ENCODE results near the gene ANTXRL. TPM values are rescaled to one million over a fixed set of nuclear protein-coding genes. Genes with fewer than 3 reads are reported as not detected.

The ANTXRL gene
- total and polyA plus RNA-seq, 4 donors = 0.06 TPM; not detected in 3

DNA sequence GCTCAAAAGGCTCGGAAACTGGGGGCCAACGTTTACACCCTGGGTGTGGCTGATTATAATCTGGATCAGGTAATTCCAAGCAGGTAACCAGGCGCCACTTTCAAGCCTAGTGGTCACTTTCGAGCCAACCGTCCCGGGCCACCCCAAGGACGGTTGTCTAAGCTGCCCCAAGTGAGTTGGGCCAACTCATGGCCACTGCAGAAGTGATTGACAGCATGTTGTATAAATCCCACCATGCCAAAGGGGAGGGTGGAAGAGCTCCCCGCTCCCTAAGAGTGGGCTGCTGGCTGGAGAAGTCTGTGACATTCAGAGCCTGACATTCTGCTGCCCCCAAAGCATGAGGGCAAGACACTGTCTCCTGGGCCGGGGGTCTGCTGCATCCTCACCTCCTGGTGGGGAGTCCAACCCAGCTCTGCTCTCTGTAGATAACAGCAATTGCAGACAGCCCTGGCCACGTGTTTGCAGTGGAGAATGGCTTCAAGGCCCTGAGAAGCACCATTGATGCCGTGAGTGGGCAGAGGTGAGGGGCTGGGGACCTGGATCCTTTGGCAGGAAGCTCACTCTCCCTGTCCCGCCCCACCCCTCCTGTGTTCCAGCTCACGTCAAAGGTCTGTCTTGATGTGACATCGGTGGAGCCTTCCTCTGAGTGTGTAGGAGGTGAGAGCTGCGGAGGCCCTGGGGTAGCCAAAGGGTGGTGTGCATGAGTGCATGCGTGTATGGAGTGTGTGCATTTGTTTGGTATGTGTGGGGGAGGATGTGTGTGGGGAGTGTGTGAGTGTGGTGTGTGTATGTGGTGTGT, 10.8 kb downstream of the ANTXRL start (continued):
- TF ChIP-seq, protein P1, sequence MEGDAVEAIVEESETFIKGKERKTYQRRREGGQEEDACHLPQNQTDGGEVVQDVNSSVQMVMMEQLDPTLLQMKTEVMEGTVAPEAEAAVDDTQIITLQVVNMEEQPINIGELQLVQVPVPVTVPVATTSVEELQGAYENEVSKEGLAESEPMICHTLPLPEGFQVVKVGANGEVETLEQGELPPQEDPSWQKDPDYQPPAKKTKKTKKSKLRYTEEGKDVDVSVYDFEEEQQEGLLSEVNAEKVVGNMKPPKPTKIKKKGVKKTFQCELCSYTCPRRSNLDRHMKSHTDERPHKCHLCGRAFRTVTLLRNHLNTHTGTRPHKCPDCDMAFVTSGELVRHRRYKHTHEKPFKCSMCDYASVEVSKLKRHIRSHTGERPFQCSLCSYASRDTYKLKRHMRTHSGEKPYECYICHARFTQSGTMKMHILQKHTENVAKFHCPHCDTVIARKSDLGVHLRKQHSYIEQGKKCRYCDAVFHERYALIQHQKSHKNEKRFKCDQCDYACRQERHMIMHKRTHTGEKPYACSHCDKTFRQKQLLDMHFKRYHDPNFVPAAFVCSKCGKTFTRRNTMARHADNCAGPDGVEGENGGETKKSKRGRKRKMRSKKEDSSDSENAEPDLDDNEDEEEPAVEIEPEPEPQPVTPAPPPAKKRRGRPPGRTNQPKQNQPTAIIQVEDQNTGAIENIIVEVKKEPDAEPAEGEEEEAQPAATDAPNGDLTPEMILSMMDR (IDR thresholded peaks at IDR 0.05; ENCODE audit: low read depth, low read length, missing input control) = no peak
- no peak for TF ChIP-seq GABPA (IDR thresholded peaks at IDR 0.05 in 1 of 2, conservative IDR thresholded peaks at IDR 0.05 in 1 of 2)
- TF ChIP-seq FOXA1 (IDR thresholded peaks at IDR 0.05) = no peak
- no peak for TF ChIP-seq HNF4A (conservative IDR thresholded peaks at IDR 0.05)
- no peak for TF ChIP-seq JUND (IDR thresholded peaks at IDR 0.05)

DNA sequence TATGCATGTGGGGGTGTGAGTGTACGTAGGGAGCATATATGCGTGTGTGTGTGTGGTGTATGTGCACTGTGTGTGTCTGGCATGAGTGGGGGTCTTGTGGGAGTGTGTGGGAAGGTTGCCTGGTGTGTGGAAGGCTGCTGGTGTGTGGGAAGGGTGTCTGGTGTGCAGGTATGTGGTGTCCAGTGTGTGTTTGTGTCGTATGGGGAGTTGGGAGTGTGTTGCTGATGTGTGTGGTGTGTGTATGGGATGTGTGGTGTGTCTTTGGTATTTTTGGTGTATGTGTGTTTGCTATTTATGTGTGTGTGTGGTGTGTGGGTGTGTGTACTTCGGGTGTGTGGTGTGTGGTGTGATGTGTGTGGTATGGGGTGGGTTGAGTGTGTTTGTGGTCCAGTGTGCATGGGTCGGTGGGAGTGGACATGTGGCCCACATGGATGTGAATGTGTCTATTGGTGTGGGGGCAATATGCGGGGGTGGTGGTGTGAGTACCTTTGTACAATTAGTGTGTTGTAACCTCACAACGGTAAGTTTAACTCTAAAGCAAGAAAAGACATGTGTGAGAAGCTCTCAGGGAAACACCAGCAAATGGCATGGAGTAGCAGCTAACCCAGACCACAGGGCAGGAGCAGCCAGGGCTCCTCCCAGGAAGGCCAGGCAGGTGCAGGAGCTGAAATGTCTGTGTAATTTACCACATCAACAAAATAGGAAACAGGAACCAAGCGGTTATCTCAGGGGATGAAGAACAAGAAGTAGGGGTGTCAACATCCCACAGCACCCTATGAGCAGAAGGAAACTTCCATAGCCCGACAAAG, 11.9 kb downstream of the ANTXRL start:
- no peaks in the 10 kb centered on the region for H3K36me3 ChIP-seq (ENCODE audit: control insufficient read depth in 4 of 4, insufficient read depth in 3 of 4, low read depth in 1 of 4, low read length in 3 of 4)
- no peaks in the 10 kb centered on the region for H3K27me3 ChIP-seq (ENCODE audit: control insufficient read depth in 4 of 4, insufficient read depth in 4 of 4, low read length in 3 of 4)
- H3K4me1 ChIP-seq (ENCODE audit: control insufficient read depth in 4 of 4, insufficient read depth in 4 of 4, low read length in 3 of 4) = no peaks in the 10 kb centered on the region
- 80% methylated on average over 9 of the region's 9 CpGs for WGBS
- TF ChIP-seq FOXA2 (IDR thresholded peaks at IDR 0.05) (no peak), NR2F2 (IDR thresholded peaks at IDR 0.05) (no peak), SP1 (IDR thresholded peaks at IDR 0.05) (no peak)
- TF ChIP-seq, protein P2, sequence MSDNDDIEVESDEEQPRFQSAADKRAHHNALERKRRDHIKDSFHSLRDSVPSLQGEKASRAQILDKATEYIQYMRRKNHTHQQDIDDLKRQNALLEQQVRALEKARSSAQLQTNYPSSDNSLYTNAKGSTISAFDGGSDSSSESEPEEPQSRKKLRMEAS (IDR thresholded peaks at IDR 0.05) = no peak
- TF ChIP-seq, protein P1 (IDR thresholded peaks at IDR 0.05; ENCODE audit: low read depth, low read length, missing input control) = no peak
- TF ChIP-seq, protein P3, sequence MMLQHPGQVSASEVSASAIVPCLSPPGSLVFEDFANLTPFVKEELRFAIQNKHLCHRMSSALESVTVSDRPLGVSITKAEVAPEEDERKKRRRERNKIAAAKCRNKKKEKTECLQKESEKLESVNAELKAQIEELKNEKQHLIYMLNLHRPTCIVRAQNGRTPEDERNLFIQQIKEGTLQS (IDR thresholded peaks at IDR 0.05) = no peak
- TF ChIP-seq, protein P4, sequence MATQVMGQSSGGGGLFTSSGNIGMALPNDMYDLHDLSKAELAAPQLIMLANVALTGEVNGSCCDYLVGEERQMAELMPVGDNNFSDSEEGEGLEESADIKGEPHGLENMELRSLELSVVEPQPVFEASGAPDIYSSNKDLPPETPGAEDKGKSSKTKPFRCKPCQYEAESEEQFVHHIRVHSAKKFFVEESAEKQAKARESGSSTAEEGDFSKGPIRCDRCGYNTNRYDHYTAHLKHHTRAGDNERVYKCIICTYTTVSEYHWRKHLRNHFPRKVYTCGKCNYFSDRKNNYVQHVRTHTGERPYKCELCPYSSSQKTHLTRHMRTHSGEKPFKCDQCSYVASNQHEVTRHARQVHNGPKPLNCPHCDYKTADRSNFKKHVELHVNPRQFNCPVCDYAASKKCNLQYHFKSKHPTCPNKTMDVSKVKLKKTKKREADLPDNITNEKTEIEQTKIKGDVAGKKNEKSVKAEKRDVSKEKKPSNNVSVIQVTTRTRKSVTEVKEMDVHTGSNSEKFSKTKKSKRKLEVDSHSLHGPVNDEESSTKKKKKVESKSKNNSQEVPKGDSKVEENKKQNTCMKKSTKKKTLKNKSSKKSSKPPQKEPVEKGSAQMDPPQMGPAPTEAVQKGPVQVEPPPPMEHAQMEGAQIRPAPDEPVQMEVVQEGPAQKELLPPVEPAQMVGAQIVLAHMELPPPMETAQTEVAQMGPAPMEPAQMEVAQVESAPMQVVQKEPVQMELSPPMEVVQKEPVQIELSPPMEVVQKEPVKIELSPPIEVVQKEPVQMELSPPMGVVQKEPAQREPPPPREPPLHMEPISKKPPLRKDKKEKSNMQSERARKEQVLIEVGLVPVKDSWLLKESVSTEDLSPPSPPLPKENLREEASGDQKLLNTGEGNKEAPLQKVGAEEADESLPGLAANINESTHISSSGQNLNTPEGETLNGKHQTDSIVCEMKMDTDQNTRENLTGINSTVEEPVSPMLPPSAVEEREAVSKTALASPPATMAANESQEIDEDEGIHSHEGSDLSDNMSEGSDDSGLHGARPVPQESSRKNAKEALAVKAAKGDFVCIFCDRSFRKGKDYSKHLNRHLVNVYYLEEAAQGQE (IDR thresholded peaks at IDR 0.05) = no peak
- TF ChIP-seq, protein P5, sequence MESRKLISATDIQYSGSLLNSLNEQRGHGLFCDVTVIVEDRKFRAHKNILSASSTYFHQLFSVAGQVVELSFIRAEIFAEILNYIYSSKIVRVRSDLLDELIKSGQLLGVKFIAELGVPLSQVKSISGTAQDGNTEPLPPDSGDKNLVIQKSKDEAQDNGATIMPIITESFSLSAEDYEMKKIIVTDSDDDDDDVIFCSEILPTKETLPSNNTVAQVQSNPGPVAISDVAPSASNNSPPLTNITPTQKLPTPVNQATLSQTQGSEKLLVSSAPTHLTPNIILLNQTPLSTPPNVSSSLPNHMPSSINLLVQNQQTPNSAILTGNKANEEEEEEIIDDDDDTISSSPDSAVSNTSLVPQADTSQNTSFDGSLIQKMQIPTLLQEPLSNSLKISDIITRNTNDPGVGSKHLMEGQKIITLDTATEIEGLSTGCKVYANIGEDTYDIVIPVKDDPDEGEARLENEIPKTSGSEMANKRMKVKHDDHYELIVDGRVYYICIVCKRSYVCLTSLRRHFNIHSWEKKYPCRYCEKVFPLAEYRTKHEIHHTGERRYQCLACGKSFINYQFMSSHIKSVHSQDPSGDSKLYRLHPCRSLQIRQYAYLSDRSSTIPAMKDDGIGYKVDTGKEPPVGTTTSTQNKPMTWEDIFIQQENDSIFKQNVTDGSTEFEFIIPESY (IDR thresholded peaks at IDR 0.05) = no peak
- H3K9ac ChIP-seq (ENCODE audit: low read depth in 1 of 2, low read length in 2 of 2) = no peak overlapping the region
- DNase-seq (ENCODE audit: low spot score) = no peak
- no peak overlapping the region for H3K4me3 ChIP-seq (ENCODE audit: low read depth in 1 of 3, low read length in 3 of 3)
- H3K9me3 ChIP-seq (ENCODE audit: control insufficient read depth in 4 of 4, low read length in 3 of 4) = no peaks in the 10 kb centered on the region
- no peak overlapping the region for H3K27ac ChIP-seq (ENCODE audit: low read depth in 1 of 2, low read length in 2 of 2)
